Smooth muscle cell (in vitro differentiated cells): ENCODE results near the gene ATE1. TPM values are rescaled to one million over a fixed set of nuclear protein-coding genes. Genes with fewer than 3 reads are reported as not detected.

Experiments used
- DNase-seq: peaks from one replicate; lab custom pipeline; 2025; ENCODE audit not compliant: unreplicated experiment; lab: John Stamatoyannopoulos, UW
- H2AFZ ChIP-seq: fragments of 200-600 bp; sonication (generic); 2 replicates; pipeline ENCODE4 v1.6.0; 2016; ENCODE audit warnings: antibody characterized with exemption, low read depth, mild to moderate bottlenecking
- H3F3A ChIP-seq: fragments of 200-600 bp; sonication (generic); 2 replicates; pipeline ENCODE4 v1.6.0; 2017; ENCODE audit warnings: antibody characterized with exemption, low read depth
- H3K27ac ChIP-seq: fragments of 200-600 bp; sonication (generic); 2 replicates; pipeline ENCODE4 v1.5.1; 2016; ENCODE audit warnings: low read depth, mild to moderate bottlenecking
- H3K27me3 ChIP-seq: fragments of 200-600 bp; sonication (generic); 2 replicates; pipeline ENCODE4 v1.6.1; 2016; ENCODE audit warnings: low read depth, mild to moderate bottlenecking
- H3K36me3 ChIP-seq: fragments of 200-600 bp; sonication (generic); 2 replicates; pipeline ENCODE4 v1.5.1; 2016; ENCODE audit warnings: low read depth
- H3K4me1 ChIP-seq: fragments of 200-600 bp; sonication (generic); 2 replicates; pipeline ENCODE4 v1.5.1; 2016; ENCODE audit warnings: low read depth
- H3K4me2 ChIP-seq: fragments of 200-600 bp; sonication (generic); 2 replicates; pipeline ENCODE4 v1.6.0; 2016; ENCODE audit warnings: mild to moderate bottlenecking
- H3K4me3 ChIP-seq: fragments of 200-600 bp; sonication (generic); 2 replicates; pipeline ENCODE4 v1.5.1; 2016; ENCODE audit warnings: mild to moderate bottlenecking
- H3K79me2 ChIP-seq: fragments of 200-600 bp; sonication (generic); 2 replicates; pipeline ENCODE4 v1.6.0; 2016; ENCODE audit warnings: low read depth, mild to moderate bottlenecking
- H3K9ac ChIP-seq: fragments of 200-600 bp; sonication (generic); 2 replicates; pipeline ENCODE4 v1.6.0; 2016; ENCODE audit warnings: low read depth
- H3K9me3 ChIP-seq: fragments of 200-600 bp; sonication (generic); replicated peaks from 2 replicates; pipeline ENCODE4 v1.5.1; 2016; ENCODE audit warnings: low read depth
- H4K20me1 ChIP-seq: fragments of 200-600 bp; sonication (generic); 2 replicates; pipeline ENCODE4 v1.6.0; 2016; ENCODE audit warnings: low read depth
- WGBS: methylation state at CpG from one replicate; pipeline ENCODE4 v1.1.7; 2016; ENCODE audit warnings: low lambda C conversion rate; 5-methylcytosine and 5-hydroxymethylcytosine counted together
- polyA plus RNA-seq: library from polyadenylated mRNA; unstranded; fragments of >200 nt; fragmentation: Nextera tagmentation; extraction: Ambion mirVana; gene quantifications from 2 replicates; pipeline ENCODE4 v1.2.1, GENCODE V29; 2016
- total RNA-seq: library from RNA; depleted of rRNA; stranded (reverse); fragments of >200 nt; gene quantifications from 2 replicates; pipeline ENCODE4 v1.2.3, GENCODE V29; 2014
- TF ChIP-seq, protein P1 (sequence below): fragments of 200-600 bp; sonication (generic); IDR thresholded peaks from 2 replicates; pipeline ENCODE4 v1.5.1; 2017; ENCODE audit warnings: borderline replicate concordance, mild to moderate bottlenecking, antibody characterized with exemption; ENCODE audit not compliant: insufficient read depth, poor library complexity, severe bottlenecking

The ATE1 gene
- total and polyA plus RNA-seq, 2 experiments from 2014 or later, result 9.1 to 20.7 TPM

DNA sequence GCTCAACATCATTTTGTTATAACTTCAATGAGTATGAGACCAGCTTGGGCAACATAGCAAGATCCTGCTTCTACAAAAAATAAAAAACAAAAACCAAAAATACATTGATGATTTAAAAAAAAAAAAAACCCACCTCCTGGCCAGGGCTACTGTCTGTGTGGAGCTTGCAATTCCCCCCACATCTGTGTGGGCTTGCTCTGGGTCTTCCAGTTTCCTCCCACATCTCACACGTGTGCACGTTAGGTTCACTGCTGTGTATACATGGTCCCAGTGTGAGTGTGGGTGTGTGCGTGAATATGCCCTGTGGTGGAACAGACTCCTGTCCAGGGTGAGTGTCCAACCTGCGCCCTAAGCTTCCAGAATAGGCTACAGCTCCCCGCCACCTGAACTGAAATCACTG is 41.6 kb downstream of the ATE1 start:
- Histone ChIP-seq H3K4me3 (no peak overlapping the region), H3K79me2 (no peaks in the 10 kb centered on the region), H3K27ac (no peak overlapping the region), H3K36me3 (no peaks in the 10 kb centered on the region), H2AFZ (no peak overlapping the region), H3K9me3 (no peaks in the 10 kb centered on the region), H3F3A (no peaks in the 10 kb centered on the region), H3K9ac (no peak overlapping the region), H3K4me2 (no peak overlapping the region), H3K27me3 (no peaks in the 10 kb centered on the region), H3K4me1 (peaks cover under 1% of the 10 kb centered on the region), H4K20me1 (no peaks in the 10 kb centered on the region)
- DNase-seq, result no peak
- TF ChIP-seq, protein P1, sequence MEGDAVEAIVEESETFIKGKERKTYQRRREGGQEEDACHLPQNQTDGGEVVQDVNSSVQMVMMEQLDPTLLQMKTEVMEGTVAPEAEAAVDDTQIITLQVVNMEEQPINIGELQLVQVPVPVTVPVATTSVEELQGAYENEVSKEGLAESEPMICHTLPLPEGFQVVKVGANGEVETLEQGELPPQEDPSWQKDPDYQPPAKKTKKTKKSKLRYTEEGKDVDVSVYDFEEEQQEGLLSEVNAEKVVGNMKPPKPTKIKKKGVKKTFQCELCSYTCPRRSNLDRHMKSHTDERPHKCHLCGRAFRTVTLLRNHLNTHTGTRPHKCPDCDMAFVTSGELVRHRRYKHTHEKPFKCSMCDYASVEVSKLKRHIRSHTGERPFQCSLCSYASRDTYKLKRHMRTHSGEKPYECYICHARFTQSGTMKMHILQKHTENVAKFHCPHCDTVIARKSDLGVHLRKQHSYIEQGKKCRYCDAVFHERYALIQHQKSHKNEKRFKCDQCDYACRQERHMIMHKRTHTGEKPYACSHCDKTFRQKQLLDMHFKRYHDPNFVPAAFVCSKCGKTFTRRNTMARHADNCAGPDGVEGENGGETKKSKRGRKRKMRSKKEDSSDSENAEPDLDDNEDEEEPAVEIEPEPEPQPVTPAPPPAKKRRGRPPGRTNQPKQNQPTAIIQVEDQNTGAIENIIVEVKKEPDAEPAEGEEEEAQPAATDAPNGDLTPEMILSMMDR, result no peak
- 84% methylated on average over 5 of the region's 5 CpGs for WGBS

DNA sequence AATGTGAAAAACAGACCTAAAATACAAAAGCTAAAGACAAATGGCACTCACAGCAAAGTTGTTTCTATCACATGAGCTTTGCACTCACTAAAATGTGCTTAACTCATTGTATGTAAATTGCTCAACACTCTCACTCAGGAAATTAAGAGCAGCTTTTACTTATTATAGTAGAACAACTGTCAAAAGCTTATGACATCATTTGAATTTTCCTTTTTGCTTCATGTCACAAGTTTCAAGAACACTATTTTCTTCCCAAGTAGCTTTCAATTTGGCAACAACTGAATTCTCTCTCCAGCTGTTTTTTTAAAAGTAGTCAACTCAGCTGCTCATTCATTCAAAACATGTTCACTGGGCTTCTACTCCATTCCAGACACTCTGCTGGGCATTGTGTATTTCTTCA is 46.9 kb downstream of the ATE1 start:
- Histone ChIP-seq H2AFZ (no peak overlapping the region), H3K4me2 (no peak overlapping the region), H3K4me3 (no peak overlapping the region), H3K36me3 (no peaks in the 10 kb centered on the region), H4K20me1 (no peaks in the 10 kb centered on the region), H3K9ac (no peak overlapping the region), H3K27me3 (no peaks in the 10 kb centered on the region), H3K9me3 (no peaks in the 10 kb centered on the region), H3F3A (no peaks in the 10 kb centered on the region), H3K79me2 (peaks cover 4% of the 10 kb centered on the region), H3K27ac (no peak overlapping the region), H3K4me1 (peaks cover 5% of the 10 kb centered on the region)
- TF ChIP-seq, protein P1, result no peak
- no peak for DNase-seq

DNA sequence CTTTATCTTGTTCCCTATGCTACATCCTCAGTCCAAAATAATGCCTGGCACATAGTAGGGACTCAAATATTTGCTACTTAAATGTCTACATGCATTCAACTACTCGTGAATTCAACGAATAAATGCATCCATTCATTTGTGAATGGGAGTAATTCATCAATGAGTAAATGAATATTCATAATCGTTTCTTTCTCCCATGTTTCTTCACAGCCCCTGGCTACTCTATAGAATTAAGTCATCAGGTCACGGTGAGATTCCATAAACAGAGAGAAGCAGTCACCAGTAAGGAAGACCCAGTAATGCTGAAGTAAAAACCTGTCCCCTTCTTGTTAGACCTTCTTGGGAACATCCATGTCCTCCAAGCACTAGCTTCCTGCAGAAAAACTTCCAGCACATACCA is 48.4 kb downstream of the ATE1 start:
- Histone ChIP-seq H4K20me1 (no peaks in the 10 kb centered on the region), H3K79me2 (peaks cover 4% of the 10 kb centered on the region), H3K4me2 (no peak overlapping the region), H3K27ac (no peak overlapping the region), H3K4me3 (no peak overlapping the region), H3K9me3 (no peaks in the 10 kb centered on the region), H3K9ac (no peak overlapping the region), H3K4me1 (peaks cover 5% of the 10 kb centered on the region), H3K36me3 (no peaks in the 10 kb centered on the region), H2AFZ (no peak overlapping the region), H3F3A (no peaks in the 10 kb centered on the region), H3K27me3 (no peaks in the 10 kb centered on the region)
- DNase-seq, result no peak
- TF ChIP-seq, protein P1, result no peak
- 97% methylated on average over 4 of the region's 4 CpGs for WGBS

DNA sequence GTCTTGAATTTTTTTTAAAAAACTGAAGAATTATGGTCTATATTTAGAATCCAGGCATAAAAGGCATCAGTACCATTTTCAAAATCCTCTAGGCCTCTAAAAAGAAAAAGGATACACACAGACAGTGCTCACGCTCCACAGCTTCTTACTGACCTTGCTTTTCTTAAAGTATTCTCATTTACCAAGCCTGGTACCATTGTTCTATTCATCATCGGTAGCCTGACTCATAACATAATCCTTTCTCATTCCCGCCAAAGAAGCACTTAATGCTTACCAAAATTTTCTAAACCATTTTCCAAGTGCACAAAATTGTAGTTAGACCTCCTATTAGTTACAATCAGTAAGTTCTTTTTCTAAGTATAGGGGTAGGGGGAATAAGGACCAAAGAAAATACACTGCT is 54.6 kb downstream of the ATE1 start:
- TF ChIP-seq, protein P1, result no peak
- 66% methylated on average over 3 of the region's 3 CpGs for WGBS
- DNase-seq, result no peak

More for the DNA sequence above, 54.6 kb downstream of the ATE1 start:
- H3K4me2 ChIP-seq, result no peak overlapping the region
- no peak overlapping the region for H3K4me3 ChIP-seq
- H3K27ac ChIP-seq, result no peak overlapping the region
- H3K79me2 ChIP-seq, result peaks cover 8% of the 10 kb centered on the region
- H3K36me3 ChIP-seq, result no peaks in the 10 kb centered on the region
- no peaks in the 10 kb centered on the region for H4K20me1 ChIP-seq
- H3K4me1 ChIP-seq, result peaks cover 7% of the 10 kb centered on the region
- H2AFZ ChIP-seq, result no peak overlapping the region
- H3K9me3 ChIP-seq, result no peaks in the 10 kb centered on the region
- no peaks in the 10 kb centered on the region for H3F3A ChIP-seq
- H3K9ac ChIP-seq, result no peak overlapping the region
- no peaks in the 10 kb centered on the region for H3K27me3 ChIP-seq
